Measurements from ENCODE around the gene PARD3. TPM values are rescaled to one million over a fixed set of nuclear protein-coding genes. Genes with fewer than 3 reads are reported as not detected.

PARD3 gene
- total and polyA plus RNA-seq, 8 donors: 25.6 to 54.5 (median 47.8) TPM

GRCh38 chr10:34666008-34666704 is 148.9 kb downstream of the PARD3 start:
- intact Hi-C loops (cut with DNase I): no loop called here
- no peaks in the 10 kb centered on the region for H3K4me1 ChIP-seq
- H3K36me3 ChIP-seq: no peaks in the 10 kb centered on the region
- no peaks in the 10 kb centered on the region for H3K27me3 ChIP-seq
- DNase-seq (peak in 3 of 4 donors; percentile 38 to 88 (median 72)), ATAC-seq (peak; percentile 96)
- no peaks in the 10 kb centered on the region for H3K9me3 ChIP-seq
- TF ChIP-seq CTCF (IDR thresholded peaks at IDR 0.05): peak; percentile 8 to 58
- no peak overlapping the region for H3K4me3 ChIP-seq
- H3K27ac ChIP-seq: no peak overlapping the region

- Histone ChIP-seq H3K27me3 (no peaks in the 10 kb centered on the region), H3K36me3 (no peaks in the 10 kb centered on the region), H3K4me1 (no peaks in the 10 kb centered on the region), H3K27ac (no peak overlapping the region), H3K4me3 (no peak overlapping the region), H3K9me3 (no peaks in the 10 kb centered on the region)
- ATAC-seq (no peak), DNase-seq (no peak)
- intact Hi-C loops (cut with DNase I): no loop called here
- TF ChIP-seq CTCF (IDR thresholded peaks at IDR 0.05): no peak
Observed at GRCh38 chr10:34664706-34665105, 150.4 kb downstream of the PARD3 start.

GRCh38 chr10:34661580-34661979 is 153.5 kb downstream of the PARD3 start:
- H3K4me3 ChIP-seq: no peak overlapping the region
- H3K27me3 ChIP-seq: no peaks in the 10 kb centered on the region
- no peaks in the 10 kb centered on the region for H3K9me3 ChIP-seq
- intact Hi-C loops (cut with DNase I): no loop called here
- H3K4me1 ChIP-seq: peaks cover 0 to 9% of the 10 kb centered on the region in 2 donors
- DNase-seq (no peak), ATAC-seq (no peak)
- H3K36me3 ChIP-seq: no peaks in the 10 kb centered on the region
- H3K27ac ChIP-seq: no peak overlapping the region
- TF ChIP-seq CTCF (IDR thresholded peaks at IDR 0.05): no peak

- H3K9me3 ChIP-seq: no peaks in the 10 kb centered on the region
- ATAC-seq (peak; percentile 20), DNase-seq (no peak)
- no peak for TF ChIP-seq CTCF (IDR thresholded peaks at IDR 0.05)
- H3K4me1 ChIP-seq: peaks cover 0 to 9% of the 10 kb centered on the region in 2 donors
- H3K27ac ChIP-seq: no peak overlapping the region
- no peaks in the 10 kb centered on the region for H3K27me3 ChIP-seq
- intact Hi-C loops (cut with DNase I): no loop called here
- no peaks in the 10 kb centered on the region for H3K36me3 ChIP-seq
- no peak overlapping the region for H3K4me3 ChIP-seq
Observed at GRCh38 chr10:34658934-34659333, 156.2 kb downstream of the PARD3 start.

GRCh38 chr10:34656661-34657060 is 158.4 kb downstream of the PARD3 start:
- Histone ChIP-seq H3K27ac (no peak overlapping the region), H3K9me3 (no peaks in the 10 kb centered on the region), H3K36me3 (no peaks in the 10 kb centered on the region), H3K27me3 (no peaks in the 10 kb centered on the region), H3K4me1 (peaks cover 0 to 9% of the 10 kb centered on the region in 2 donors), H3K4me3 (no peak overlapping the region)
- ATAC-seq (no peak), DNase-seq (peak in 2 of 4 donors; percentile 21 to 28)
- intact Hi-C loops (cut with DNase I): no loop called here
- no peak for TF ChIP-seq CTCF (IDR thresholded peaks at IDR 0.05)
